K562 (cell line): ENCODE data around the gene ITPRIP. TPM values are rescaled to one million over a fixed set of nuclear protein-coding genes. Genes with fewer than 3 reads are reported as not detected.
A peak's percentile ranks its signal among the peaks of the same experiment; 100 is the strongest.

Experiments used
- GTF2F1 ChIP-seq: IDR thresholded peaks from 2 replicates; pipeline ENCODE4 v1.6.1; 2011; ENCODE audit warnings: low read depth, low read length, improper control_type of control experiment
- MYC ChIP-seq, 2 experiments: fragments of 250-450 bp in 1 of 2; sonication (Bioruptor Pico) in 1 of 2; IDR thresholded peaks; 2 replicates each; pipeline versions ENCODE4 v1.5.1 to v1.6.1; 2012 to 2021; ENCODE audit warnings: low read depth in 2 of 2, borderline replicate concordance in 1 of 2, improper control_type of control experiment in 1 of 2, low read length in 1 of 2, mild to moderate bottlenecking in 1 of 2, moderate library complexity in 1 of 2
- MYNN ChIP-seq, 2 experiments: sonication (generic); formaldehyde crosslinking in 1 of 2; IDR thresholded peaks; 2 replicates each; pipeline versions ENCODE4 v1.5.0 to v1.6.1; 2016 to 2020; ENCODE audit warnings: antibody characterized with exemption in 1 of 2, missing genetic modification reagents in 1 of 2
- NR4A1 ChIP-seq, 2 experiments: fragments of 250-450 bp in 1 of 2; fragments of 450-650 bp in 1 of 2; sonication (Bioruptor Pico) in 1 of 2; IDR thresholded peaks; 2 replicates each; pipeline versions ENCODE4 v1.4.0 to v1.6.1; 2016 to 2020; ENCODE audit warnings: mild to moderate bottlenecking in 2 of 2, missing compliant biosample characterization in 1 of 2, missing genetic modification characterization in 1 of 2, moderate library complexity in 1 of 2
- SRF ChIP-seq, 2 experiments: fragments of 250-450, 450-650 bp in 1 of 2; sonication (Bioruptor Pico) in 1 of 2; sonication (generic) in 1 of 2; formaldehyde crosslinking; IDR thresholded peaks; 2 replicates each; pipeline versions ENCODE4 v1.5.0 to v1.5.1; 2020 to 2022; ENCODE audit warnings: mild to moderate bottlenecking in 1 of 2, missing genetic modification reagents in 1 of 2
- ZNF12 ChIP-seq: sonication (generic); formaldehyde crosslinking; IDR thresholded peaks from 2 replicates; pipeline ENCODE4 v1.4.0; 2020; ENCODE audit warnings: mild to moderate bottlenecking, missing genetic modification reagents
- polyA plus RNA-seq, 8 experiments: library from polyadenylated mRNA; depleted of rRNA in 4 of 8; stranded (reverse) in 5 of 8; unstranded in 3 of 8; fragments of >200 nt; fragmentation: Nextera tagmentation in 2 of 8; fragmentation: Illumina TruSeq in 1 of 8; extraction: Ambion mirVana in 2 of 8; extraction: Trizol in 1 of 8; gene quantifications; 2 replicates each; pipeline versions ENCODE4 v1.2.1 to v1.2.3, GENCODE V29; 2011 to 2014; ENCODE audit warnings: inconsistent platforms in 1 of 8, missing spikeins in 1 of 8
- total RNA-seq, 7 experiments: library from RNA; depleted of rRNA in 6 of 7; stranded (reverse); fragments of >200 nt in 6 of 7; fragmentation: Illumina TruSeq in 2 of 7; extraction: Trizol in 2 of 7; gene quantifications; 2 replicates each; pipeline versions ENCODE4 v1.2.1 to v1.2.3, GENCODE V29; 2011 to 2021; ENCODE audit warnings: low replicate concordance in 1 of 7
- TF ChIP-seq, protein P1 (sequence below), 2 experiments: fragments of 450-650 bp; conservative IDR thresholded peaks; 2 replicates each; pipeline ENCODE4 v1.6.1; 2017; ENCODE audit warnings: mild to moderate bottlenecking in 2 of 2, moderate library complexity in 2 of 2
- TF ChIP-seq, protein P2 (sequence below), 2 experiments: fragments of 150-350 bp in 1 of 2; IDR thresholded peaks; 2 replicates each; pipeline ENCODE4 v1.6.1; 2012 to 2016; ENCODE audit warnings: low read depth in 2 of 2, low read length in 2 of 2, mild to moderate bottlenecking in 1 of 2, moderate library complexity in 1 of 2
- TF ChIP-seq, protein P3 (sequence below), 2 experiments: fragments of 450-650 bp in 1 of 2; sonication (generic) in 1 of 2; formaldehyde crosslinking in 1 of 2; IDR thresholded peaks; 2 replicates each; pipeline versions ENCODE4 v1.7.1 to v1.9.0; 2016 to 2022; ENCODE audit warnings: inconsistent platforms in 1 of 2, mild to moderate bottlenecking in 1 of 2, missing genetic modification reagents in 1 of 2

Gene ITPRIP
- total and polyA plus RNA-seq, 9 of the 15 experiments (the other 6 are each of a cell fraction or from before 2014, with no cell fraction given): 4.4 to 28.5 (median 10.9) TPM

DNA sequence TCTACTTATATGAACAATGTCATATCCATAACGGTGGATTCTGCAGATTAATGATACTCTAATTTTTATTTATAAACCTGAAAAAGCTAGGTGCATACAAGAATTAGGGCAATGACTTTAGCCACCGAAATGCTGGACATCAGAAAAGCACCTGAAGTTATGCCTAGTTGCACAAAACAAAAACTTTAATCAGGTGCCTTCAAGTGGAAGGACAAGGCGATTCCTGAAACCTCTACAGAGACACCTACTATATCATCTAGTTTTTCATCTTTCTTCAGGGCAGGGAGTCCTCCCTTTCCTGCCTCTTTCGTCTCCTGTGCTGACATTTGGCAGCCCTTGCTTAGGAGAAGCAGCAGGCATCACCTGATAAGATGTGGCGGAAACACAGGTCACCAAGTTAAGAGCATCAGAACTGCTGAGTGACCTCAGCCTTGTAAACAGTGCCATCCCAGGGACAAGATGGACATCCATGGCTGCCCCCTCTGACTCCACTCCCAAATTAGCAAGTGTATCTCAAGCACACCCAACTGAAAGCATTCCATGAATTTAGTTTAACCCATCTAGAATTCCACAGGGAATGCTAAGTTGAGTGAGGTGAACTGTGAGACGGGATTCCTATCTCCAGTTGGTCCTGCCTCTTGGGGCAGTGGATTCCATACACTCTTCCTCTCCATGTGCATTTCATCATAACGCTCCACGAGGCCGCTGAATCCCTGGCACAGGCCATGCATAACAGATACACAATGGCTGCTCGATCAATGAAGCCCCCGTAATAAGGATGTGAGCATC lies 5.8 kb downstream of the ITPRIP start (continued):
- TF ChIP-seq, protein P1, sequence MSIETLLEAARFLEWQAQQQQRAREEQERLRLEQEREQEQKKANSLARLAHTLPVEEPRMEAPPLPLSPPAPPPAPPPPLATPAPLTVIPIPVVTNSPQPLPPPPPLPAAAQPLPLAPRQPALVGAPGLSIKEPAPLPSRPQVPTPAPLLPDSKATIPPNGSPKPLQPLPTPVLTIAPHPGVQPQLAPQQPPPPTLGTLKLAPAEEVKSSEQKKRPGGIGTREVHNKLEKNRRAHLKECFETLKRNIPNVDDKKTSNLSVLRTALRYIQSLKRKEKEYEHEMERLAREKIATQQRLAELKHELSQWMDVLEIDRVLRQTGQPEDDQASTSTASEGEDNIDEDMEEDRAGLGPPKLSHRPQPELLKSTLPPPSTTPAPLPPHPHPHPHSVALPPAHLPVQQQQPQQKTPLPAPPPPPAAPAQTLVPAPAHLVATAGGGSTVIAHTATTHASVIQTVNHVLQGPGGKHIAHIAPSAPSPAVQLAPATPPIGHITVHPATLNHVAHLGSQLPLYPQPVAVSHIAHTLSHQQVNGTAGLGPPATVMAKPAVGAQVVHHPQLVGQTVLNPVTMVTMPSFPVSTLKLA (conservative IDR thresholded peaks at IDR 0.05): 0 out of 4 replicates have a peak, but pooled peaks of 1 of the 2 experiments have one; percentile 13
- TF ChIP-seq SRF (CRISPR knock-in tag; IDR thresholded peaks at IDR 0.05) (no peak), MYC (IDR thresholded peaks at IDR 0.05; ENCODE audit: low read depth, low read length) (no peak), MYC (CRISPR knock-in tag; IDR thresholded peaks at IDR 0.05; ENCODE audit: borderline replicate concordance, low read depth) (no peak), GTF2F1 (no peak), NR4A1 (CRISPR knock-in tag; IDR thresholded peaks at IDR 0.05) (no peak), NR4A1 (tag; IDR thresholded peaks at IDR 0.05) (no peak), ZNF12 (CRISPR knock-in tag) (no peak), MYNN (IDR thresholded peaks at IDR 0.05) (peak; percentile 85), MYNN (CRISPR knock-in tag; IDR thresholded peaks at IDR 0.05) (no peak)
- TF ChIP-seq, protein P2, sequence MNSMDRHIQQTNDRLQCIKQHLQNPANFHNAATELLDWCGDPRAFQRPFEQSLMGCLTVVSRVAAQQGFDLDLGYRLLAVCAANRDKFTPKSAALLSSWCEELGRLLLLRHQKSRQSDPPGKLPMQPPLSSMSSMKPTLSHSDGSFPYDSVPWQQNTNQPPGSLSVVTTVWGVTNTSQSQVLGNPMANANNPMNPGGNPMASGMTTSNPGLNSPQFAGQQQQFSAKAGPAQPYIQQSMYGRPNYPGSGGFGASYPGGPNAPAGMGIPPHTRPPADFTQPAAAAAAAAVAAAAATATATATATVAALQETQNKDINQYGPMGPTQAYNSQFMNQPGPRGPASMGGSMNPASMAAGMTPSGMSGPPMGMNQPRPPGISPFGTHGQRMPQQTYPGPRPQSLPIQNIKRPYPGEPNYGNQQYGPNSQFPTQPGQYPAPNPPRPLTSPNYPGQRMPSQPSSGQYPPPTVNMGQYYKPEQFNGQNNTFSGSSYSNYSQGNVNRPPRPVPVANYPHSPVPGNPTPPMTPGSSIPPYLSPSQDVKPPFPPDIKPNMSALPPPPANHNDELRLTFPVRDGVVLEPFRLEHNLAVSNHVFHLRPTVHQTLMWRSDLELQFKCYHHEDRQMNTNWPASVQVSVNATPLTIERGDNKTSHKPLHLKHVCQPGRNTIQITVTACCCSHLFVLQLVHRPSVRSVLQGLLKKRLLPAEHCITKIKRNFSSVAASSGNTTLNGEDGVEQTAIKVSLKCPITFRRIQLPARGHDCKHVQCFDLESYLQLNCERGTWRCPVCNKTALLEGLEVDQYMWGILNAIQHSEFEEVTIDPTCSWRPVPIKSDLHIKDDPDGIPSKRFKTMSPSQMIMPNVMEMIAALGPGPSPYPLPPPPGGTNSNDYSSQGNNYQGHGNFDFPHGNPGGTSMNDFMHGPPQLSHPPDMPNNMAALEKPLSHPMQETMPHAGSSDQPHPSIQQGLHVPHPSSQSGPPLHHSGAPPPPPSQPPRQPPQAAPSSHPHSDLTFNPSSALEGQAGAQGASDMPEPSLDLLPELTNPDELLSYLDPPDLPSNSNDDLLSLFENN (IDR thresholded peaks at IDR 0.05; ENCODE audit: low read depth in 2 of 2, low read length in 2 of 2): no peak
- TF ChIP-seq, protein P3, sequence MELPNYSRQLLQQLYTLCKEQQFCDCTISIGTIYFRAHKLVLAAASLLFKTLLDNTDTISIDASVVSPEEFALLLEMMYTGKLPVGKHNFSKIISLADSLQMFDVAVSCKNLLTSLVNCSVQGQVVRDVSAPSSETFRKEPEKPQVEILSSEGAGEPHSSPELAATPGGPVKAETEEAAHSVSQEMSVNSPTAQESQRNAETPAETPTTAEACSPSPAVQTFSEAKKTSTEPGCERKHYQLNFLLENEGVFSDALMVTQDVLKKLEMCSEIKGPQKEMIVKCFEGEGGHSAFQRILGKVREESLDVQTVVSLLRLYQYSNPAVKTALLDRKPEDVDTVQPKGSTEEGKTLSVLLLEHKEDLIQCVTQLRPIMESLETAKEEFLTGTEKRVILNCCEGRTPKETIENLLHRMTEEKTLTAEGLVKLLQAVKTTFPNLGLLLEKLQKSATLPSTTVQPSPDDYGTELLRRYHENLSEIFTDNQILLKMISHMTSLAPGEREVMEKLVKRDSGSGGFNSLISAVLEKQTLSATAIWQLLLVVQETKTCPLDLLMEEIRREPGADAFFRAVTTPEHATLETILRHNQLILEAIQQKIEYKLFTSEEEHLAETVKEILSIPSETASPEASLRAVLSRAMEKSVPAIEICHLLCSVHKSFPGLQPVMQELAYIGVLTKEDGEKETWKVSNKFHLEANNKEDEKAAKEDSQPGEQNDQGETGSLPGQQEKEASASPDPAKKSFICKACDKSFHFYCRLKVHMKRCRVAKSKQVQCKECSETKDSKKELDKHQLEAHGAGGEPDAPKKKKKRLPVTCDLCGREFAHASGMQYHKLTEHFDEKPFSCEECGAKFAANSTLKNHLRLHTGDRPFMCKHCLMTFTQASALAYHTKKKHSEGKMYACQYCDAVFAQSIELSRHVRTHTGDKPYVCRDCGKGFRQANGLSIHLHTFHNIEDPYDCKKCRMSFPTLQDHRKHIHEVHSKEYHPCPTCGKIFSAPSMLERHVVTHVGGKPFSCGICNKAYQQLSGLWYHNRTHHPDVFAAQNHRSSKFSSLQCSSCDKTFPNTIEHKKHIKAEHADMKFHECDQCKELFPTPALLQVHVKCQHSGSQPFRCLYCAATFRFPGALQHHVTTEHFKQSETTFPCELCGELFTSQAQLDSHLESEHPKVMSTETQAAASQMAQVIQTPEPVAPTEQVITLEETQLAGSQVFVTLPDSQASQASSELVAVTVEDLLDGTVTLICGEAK (IDR thresholded peaks at IDR 0.05): peak; percentile 81
- TF ChIP-seq, protein P3 (CRISPR knock-in tag; IDR thresholded peaks at IDR 0.05): peak; percentile 62; the same call in 1 of the 2 replicates
